Astrocyte (in vitro differentiated cells and primary cell): ENCODE results near the gene LY6G5B. TPM values are rescaled to one million over a fixed set of nuclear protein-coding genes. Genes with fewer than 3 reads are reported as not detected.

ENCODE experiments used
- DNase-seq: peaks from one replicate; pipeline ENCODE4 v3.0.0-alpha.2; 2010; ENCODE audit warnings: low read depth
- FAIRE-seq: peaks from 2 replicates; lab custom pipeline; 2011; peaks lifted over from hg19 to GRCh38; lab: Jason Lieb, UNC
- H2AFZ ChIP-seq: 2 replicates; pipeline ENCODE4 v1.6.0; 2012; ENCODE audit warnings: low read depth, low read length, inconsistent platforms
- H3K27ac ChIP-seq: 2 replicates; pipeline ENCODE4 v1.5.1; 2011; ENCODE audit warnings: low read depth, low read length, inconsistent platforms
- H3K27me3 ChIP-seq: 2 replicates; pipeline ENCODE4 v1.6.0; 2011; ENCODE audit warnings: low read length, inconsistent platforms; ENCODE audit not compliant: insufficient read depth
- H3K36me3 ChIP-seq: 2 replicates; pipeline ENCODE4 v1.5.1; 2011; ENCODE audit warnings: low read length, inconsistent platforms; ENCODE audit not compliant: insufficient read depth
- H3K4me1 ChIP-seq: 2 replicates; pipeline ENCODE4 v1.5.1; 2011; ENCODE audit warnings: low read length, inconsistent platforms; ENCODE audit not compliant: insufficient read depth
- H3K4me2 ChIP-seq: 2 replicates; pipeline ENCODE4 v1.6.0; 2012; ENCODE audit warnings: low read length, inconsistent platforms
- H3K4me3 ChIP-seq: 2 replicates; pipeline ENCODE4 v1.5.1; 2011; ENCODE audit warnings: low read depth, mild to moderate bottlenecking, low read length, inconsistent platforms; ENCODE audit not compliant: insufficient read depth
- H3K79me2 ChIP-seq: 2 replicates; pipeline ENCODE4 v1.6.0; 2012; ENCODE audit warnings: mild to moderate bottlenecking, low read length, inconsistent platforms; ENCODE audit not compliant: insufficient read depth
- H3K9ac ChIP-seq: 2 replicates; pipeline ENCODE4 v1.6.0; 2012; ENCODE audit warnings: mild to moderate bottlenecking, low read length, inconsistent platforms
- H3K9me3 ChIP-seq: 2 replicates; pipeline ENCODE4 v1.5.1; 2012; ENCODE audit warnings: low read depth, mild to moderate bottlenecking, low read length, inconsistent platforms; ENCODE audit not compliant: insufficient read depth
- H4K20me1 ChIP-seq: 2 replicates; pipeline ENCODE4 v1.6.0; 2012; ENCODE audit warnings: low read length, inconsistent platforms; ENCODE audit not compliant: insufficient read depth
- H3K27ac Mint-ChIP-seq: one replicate; pipeline ENCODE4 v1.8.0; 2021; ENCODE audit warnings: mild to moderate bottlenecking, mixed read lengths; ENCODE audit not compliant: unreplicated experiment
- H3K27me3 Mint-ChIP-seq: one replicate; pipeline ENCODE4 v1.8.0; 2021; ENCODE audit warnings: low read depth, mixed read lengths; ENCODE audit not compliant: unreplicated experiment
- H3K36me3 Mint-ChIP-seq: one replicate; pipeline ENCODE4 v1.8.0; 2021; ENCODE audit warnings: low read depth, mixed read lengths; ENCODE audit not compliant: unreplicated experiment
- H3K4me1 Mint-ChIP-seq: one replicate; pipeline ENCODE4 v1.8.0; 2021; ENCODE audit warnings: low read depth, mixed read lengths; ENCODE audit not compliant: unreplicated experiment
- H3K4me3 Mint-ChIP-seq: one replicate; pipeline ENCODE4 v1.8.0; 2021; ENCODE audit warnings: mild to moderate bottlenecking, moderate library complexity, mixed read lengths; ENCODE audit not compliant: unreplicated experiment
- H3K9me3 Mint-ChIP-seq: one replicate; pipeline ENCODE4 v1.8.0; 2021; ENCODE audit warnings: mild to moderate bottlenecking, mixed read lengths; ENCODE audit not compliant: unreplicated experiment
- CTCF ChIP-seq: IDR thresholded peaks from 2 replicates; pipeline ENCODE4 v1.5.1; 2011; ENCODE audit warnings: low read depth, mild to moderate bottlenecking, inconsistent platforms, low read length, moderate library complexity; ENCODE audit not compliant: insufficient read depth
- EZH2 ChIP-seq: IDR thresholded peaks from 2 replicates; pipeline ENCODE4 v1.6.1; 2012; ENCODE audit warnings: mild to moderate bottlenecking, low read length, inconsistent platforms; ENCODE audit not compliant: insufficient read depth
- total RNA-seq: library from RNA; stranded (reverse); gene quantifications from 2 replicates; pipeline ENCODE4 v1.2.1, GENCODE V29; 2021

LY6G5B gene
- total RNA-seq, 1 donor from 2014 or later = 20.3 TPM

- Mint-ChIP-seq H3K27ac (peak overlapping the region; percentile 92), H3K9me3 (no peaks in the 10 kb centered on the region), H3K36me3 (peaks cover 4% of the 10 kb centered on the region), H3K27me3 (peaks cover 4% of the 10 kb centered on the region), H3K4me1 (peaks cover 16% of the 10 kb centered on the region), H3K4me3 (peak overlapping the region; percentile 99)
- FAIRE-seq = no peak
- Histone ChIP-seq H3K4me1 (peaks cover 18% of the 10 kb centered on the region), H3K9ac (peak overlapping the region; percentile 89), H3K4me3 (peak overlapping the region; percentile 89), H3K27me3 (no peaks in the 10 kb centered on the region), H3K79me2 (peaks cover 38% of the 10 kb centered on the region), H3K36me3 (peaks cover 5% of the 10 kb centered on the region), H3K4me2 (peak overlapping the region; percentile 92), H3K9me3 (no peaks in the 10 kb centered on the region), H3K27ac (peak overlapping the region; percentile 93), H4K20me1 (peaks cover 28% of the 10 kb centered on the region), H2AFZ (peak overlapping the region; percentile 82)
- peak; percentile 4 for DNase-seq
- TF ChIP-seq EZH2 = no peak
- no peak for TF ChIP-seq CTCF
Observed at GRCh38 chr6:31702405-31702818, 32.6 kb downstream of the LY6G5B start.

GRCh38 chr6:31702819-31703716 lies 33.3 kb downstream of the LY6G5B start, which contains the start of gene ABHD16A:
ABHD16A (minus strand) TSS chr6:31703324; CDS start chr6:31703281, 43 bp downstream.
- Mint-ChIP-seq H3K36me3 (peaks cover 2% of the 10 kb centered on the region), H3K4me3 (peak within 1 kb of the TSS; percentile 99), H3K27ac (peak within 1 kb of the TSS; percentile 92), H3K27me3 (peaks cover 4% of the 10 kb centered on the region), H3K9me3 (no peaks in the 10 kb centered on the region), H3K4me1 (peaks cover 12% of the 10 kb centered on the region)
- Histone ChIP-seq H3K4me2 (peak within 1 kb of the TSS; percentile 92), H3K27ac (peak within 1 kb of the TSS; percentile 93), H3K4me3 (peak within 1 kb of the TSS; percentile 89), H3K9me3 (no peaks in the 10 kb centered on the region), H2AFZ (peak within 1 kb of the TSS; percentile 82), H3K36me3 (peaks cover 5% of the 10 kb centered on the region), H4K20me1 (peaks cover 23% of the 10 kb centered on the region), H3K27me3 (no peaks in the 10 kb centered on the region), H3K79me2 (peaks cover 36% of the 10 kb centered on the region), H3K4me1 (peaks cover 18% of the 10 kb centered on the region), H3K9ac (peak within 1 kb of the TSS; percentile 89)
- TF ChIP-seq EZH2 (no peak), CTCF (no peak)
- FAIRE-seq = peak; percentile 73
- peak; percentile 96 for DNase-seq
